GM18858 (cell line): ENCODE results near the gene NEK1.

Experiments used
- ATAC-seq: cut with Tn5 transposase; IDR thresholded peaks from one replicate; pipeline ENCODE4 v1.9.1; 2021; ENCODE audit not compliant: unreplicated experiment

NEK1 gene

GRCh38 chr4:169611991-169612870 lies at the start of gene NEK1:
Gene NEK1, minus strand, starts transcription at chr4:169612583. Its CDS starts 9,953 bp downstream, at chr4:169602630.
- peak; percentile 91 for ATAC-seq

DNA sequence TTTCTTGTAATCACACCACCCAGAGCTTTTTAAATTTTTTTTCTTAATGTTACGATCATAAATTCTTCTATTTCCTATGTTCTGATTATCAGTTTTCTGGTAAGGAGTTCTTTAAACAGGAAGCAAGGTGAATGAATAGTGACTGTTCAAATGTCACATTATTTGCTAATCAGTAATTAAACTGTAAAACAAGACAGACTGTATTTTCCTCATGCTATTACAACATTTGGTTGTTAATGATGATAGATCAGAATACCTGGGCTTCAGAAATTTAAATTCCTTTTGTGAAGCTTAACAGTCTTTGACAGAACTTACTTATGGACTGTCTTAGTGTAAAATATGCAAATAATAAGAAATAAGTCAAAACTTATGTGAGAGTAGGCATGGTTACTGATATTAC lies 49.4 kb upstream of the NEK1 start:
- ATAC-seq, result no peak

DNA sequence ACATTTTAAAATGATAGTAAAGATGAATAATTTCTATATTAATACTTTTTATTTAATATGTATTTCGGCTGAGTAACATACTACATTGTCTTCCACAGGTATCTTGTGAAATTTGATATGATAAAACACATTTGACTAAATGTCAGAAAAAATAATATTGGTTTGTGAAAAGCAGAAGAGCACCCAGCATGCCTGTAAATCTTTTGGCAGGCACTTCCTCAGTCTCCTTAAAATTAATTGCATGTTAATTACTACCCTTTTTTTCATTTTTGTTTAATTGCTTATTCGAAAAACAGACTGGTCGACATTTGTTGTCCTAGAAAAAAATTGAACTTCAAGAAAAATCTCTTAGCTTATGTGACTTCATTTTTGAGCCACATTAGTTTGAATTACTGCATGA lies 48.5 kb upstream of the NEK1 start:
- no peak for ATAC-seq

DNA sequence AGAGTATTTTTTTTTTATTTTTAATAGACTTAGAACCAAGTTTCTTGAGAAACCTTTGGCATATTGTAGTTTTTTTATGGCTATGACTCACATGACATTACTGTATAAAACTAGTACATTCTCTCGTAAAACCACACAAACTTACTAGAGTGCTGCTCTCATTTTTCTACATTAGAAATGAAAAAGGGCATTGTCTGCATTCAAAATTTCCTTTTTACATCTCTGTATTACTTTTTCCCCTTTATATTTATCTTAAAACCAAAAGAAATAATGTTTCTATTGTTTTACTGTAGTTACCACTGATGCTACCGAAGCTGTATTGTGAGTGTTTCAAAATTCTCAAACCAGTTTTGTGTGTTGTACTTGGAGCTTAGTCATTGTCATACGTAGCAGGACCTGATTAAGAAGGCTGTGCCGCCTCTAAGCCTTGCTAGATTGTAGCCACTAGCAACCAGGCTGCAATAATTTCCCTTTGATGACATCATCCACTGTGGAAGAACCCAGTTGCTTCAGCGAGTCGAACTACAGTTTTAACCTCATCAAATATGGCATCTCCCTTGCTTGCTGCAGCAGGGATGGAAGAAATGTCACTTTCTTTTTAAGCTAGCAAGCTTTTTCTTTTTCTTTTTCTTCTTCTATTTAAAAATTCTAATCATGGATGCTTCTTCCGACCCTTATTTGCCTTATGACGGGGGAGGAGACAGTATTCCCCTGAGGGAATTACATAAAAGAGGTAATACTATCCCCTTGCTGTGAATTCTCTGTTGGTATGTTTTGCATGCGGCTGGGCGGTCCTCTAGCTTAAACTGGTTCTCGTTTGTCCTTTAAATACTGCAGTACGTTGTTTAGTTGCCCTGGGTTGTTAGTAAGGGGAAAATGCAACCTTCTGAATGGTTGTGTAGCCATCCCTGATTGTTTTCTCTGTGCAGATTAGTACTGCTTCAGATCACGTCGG lies 47.6 kb upstream of the NEK1 start:
- peak; percentile 96 for ATAC-seq

GRCh38 chr4:169658975-169659715 lies 46.8 kb upstream of the NEK1 start:
- no peak for ATAC-seq

- ATAC-seq, result no peak
Observed at GRCh38 chr4:169658196-169658595, 45.8 kb upstream of the NEK1 start.

DNA sequence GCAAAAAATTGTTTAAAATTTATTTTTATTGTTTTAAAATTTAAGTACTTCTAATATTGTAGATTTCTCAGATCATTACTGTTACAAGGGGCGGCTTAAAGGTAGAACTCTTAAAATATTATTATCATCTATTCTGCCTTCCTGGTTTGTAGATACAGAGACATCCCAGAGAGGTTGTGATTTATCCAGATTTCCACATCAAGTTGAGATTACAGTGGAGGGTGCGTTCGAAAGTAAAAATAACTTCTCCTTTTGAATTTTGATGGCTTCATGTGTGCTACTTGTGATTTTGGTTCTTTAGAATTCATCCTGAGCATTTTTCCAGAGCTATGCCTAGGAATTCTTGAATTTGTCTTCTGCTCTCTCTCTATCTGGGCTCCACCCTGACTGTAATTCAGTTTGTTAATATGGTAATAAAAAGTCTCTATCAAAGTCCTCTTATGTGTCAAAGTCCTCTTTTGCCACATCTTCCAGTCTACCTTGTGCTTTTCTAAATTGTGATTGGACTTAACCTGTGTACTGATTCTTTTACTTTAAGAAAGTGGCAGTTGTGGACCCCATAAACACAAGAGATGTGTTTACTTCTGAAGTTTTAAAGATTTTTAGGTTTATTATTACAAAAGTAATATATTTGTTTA lies 45.2 kb upstream of the NEK1 start:
- no peak for ATAC-seq

GRCh38 chr4:169655401-169655800 lies 43.0 kb upstream of the NEK1 start:
- no peak for ATAC-seq

DNA sequence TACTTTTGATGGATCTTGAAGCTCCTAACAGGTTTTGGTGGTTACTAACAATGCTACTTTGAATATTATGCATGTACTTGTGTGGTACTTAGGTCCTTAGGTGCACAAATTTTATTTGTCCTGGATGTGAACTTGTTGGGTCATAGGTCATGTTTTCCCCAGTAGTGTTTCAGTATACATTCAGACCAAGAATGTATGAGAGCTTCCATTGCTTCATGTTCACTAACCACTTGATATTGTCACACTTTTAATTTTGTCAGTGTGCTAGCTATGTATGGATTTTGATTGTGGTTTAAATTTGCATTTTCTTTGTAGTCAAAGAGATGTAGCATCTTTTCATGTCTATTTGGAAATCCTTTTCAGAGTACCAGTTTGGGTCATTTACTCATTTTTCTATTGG lies 40.2 kb upstream of the NEK1 start:
- no peak for ATAC-seq

- ATAC-seq, result no peak
Observed at GRCh38 chr4:169650227-169650936, 38.0 kb upstream of the NEK1 start.

DNA sequence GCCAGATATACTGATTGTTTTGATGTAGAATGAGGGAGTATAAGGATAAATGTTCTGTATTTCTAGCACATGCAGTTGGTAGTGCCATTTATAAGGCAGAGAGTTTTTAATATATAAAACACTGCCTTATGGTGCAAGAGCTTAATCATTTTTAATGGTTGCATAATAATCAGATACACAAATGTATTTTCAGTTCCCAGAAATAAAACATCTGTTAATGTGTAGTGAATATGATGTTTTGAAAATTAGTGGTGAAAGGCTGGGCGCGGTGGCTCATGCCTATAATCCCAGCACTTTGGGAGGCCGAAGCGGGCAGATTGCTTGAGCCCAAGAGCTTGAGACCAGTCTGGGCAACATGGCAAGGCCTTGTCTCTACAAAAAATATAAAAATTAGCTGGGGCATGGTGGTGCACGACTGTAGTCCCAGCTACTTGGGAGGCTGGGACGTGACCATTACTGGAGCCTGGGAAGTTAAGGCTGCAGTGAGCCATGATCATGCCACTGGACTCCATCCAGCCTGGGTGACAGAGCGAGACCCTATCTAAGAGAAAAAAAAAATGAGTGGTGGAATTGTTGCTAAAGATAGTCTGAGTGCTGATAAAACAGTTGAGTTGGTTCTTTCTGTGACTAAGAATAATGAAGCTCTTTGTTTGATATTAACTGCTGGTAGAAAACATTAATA lies 37.3 kb upstream of the NEK1 start:
- ATAC-seq, result no peak

DNA sequence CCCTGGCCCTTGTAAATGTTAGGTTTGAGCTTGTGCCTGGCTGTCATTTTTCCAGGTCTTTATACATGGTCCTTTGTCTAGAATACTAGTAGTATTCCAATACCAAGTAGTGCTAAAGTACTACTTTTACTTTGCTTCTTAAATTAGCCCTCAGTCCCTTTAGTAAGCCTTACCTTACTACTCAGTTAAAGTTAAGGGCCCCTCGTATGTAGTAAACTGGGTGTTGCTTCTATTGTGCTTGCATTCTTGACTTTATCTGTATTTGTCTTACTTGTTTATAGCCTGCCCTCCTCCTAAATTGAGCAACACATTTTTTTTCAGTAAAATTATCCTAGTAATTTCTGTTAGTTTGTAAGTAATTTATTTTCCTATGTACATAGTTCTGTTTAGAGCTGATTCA lies 33.2 kb upstream of the NEK1 start:
- no peak for ATAC-seq

DNA sequence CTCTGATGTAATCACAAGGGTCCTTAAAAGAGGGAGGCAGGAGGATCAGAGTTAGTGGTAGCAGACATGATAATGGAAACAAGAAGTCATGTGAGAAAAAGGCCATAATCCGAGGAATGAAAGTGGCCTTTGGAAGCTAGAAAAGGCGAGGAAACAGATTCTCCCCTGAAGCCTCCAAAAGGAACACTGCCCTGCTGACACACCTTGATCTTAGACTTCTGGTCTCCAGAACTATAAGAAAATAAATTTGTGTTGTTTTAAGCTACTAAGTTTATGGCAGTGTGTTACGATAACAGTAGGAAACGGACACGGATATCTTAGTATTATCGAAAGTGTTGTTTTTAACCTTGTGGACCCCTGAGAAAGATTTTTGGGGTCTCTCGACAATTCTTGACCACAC lies 32.4 kb upstream of the NEK1 start:
- ATAC-seq, result no peak

DNA sequence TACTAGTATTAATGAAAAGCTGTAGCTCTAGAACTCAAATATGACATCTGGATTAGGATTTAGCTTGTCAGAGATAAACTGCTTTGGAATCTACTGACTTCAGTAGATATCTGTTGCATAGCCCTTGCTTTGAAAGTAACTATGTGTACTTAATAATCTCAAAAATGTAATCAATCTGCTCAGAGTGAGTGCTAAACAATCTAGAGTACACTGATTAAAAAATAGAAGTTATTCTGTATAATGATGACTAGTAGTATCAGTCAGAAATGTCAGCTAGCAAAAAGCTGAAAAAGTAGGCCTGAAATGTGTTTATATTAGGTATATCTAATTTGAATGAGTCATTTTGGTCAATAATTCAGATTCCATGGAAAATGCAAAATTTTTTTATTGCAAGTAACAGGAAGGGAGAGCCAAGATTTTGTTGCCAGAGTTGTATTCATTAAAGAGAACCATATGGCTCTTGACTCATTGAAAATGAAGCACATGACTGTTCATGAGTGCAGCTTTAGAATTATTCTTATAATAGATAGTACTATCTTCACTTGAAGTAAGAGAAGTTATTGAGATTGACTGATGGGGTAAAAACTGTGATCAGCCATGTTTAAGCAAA lies 28.0 kb upstream of the NEK1 start:
- ATAC-seq, result no peak

DNA sequence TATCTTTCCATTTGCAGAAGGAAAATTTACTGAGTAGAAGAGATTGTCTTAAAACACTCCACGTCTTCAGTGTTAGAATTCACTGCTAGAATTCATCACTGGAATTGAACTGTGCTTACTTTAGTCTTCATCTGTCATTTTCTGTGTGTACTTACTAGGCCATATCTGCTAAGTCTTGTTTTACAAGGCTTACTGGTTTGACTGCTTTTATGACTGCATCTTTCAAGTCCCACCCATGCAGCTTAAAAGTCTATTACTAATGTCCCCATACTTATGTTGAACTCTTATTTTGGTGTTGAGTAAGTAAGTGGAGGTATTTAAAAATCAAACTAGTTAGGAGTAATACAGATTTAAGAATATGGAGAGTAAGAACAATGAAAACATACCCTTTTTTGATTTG lies 22.6 kb upstream of the NEK1 start:
- no peak for ATAC-seq

- ATAC-seq, result no peak
Observed at GRCh38 chr4:169632896-169633295, 20.5 kb upstream of the NEK1 start.

DNA sequence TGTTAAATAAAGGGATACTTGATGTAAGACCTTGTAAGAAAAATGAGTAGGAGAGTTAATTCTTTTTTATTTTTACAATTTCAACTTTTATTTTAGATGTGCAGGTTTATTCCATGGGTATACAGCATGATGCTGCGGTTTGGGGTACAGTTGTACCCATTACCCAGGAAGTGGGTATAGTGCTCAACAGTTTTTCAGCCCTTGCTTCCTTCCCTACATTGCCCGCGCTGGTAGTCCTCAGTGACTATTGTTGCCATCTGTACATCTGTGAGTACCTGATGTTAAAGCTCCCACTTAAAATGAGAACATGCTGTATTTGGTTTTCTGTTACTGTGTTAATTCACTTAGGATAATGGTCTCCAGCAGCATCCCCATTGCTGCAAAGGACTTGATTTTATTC lies 17.7 kb upstream of the NEK1 start:
- ATAC-seq, result no peak

- no peak for ATAC-seq
Observed at GRCh38 chr4:169628579-169628978, 16.2 kb upstream of the NEK1 start.

GRCh38 chr4:169627307-169627706 lies 14.9 kb upstream of the NEK1 start:
- peak; percentile 37 for ATAC-seq
